ENCODE results near the gene TCERG1L.

GRCh38 chr10:131311402-131311660 is 190 bp downstream of the TCERG1L start:
- TF ChIP-seq ZBTB33 (CRISPR knock-in tag; IDR thresholded peaks at IDR 0.05) (no peak), CEBPB (tag; IDR thresholded peaks at IDR 0.05) (no peak), YY1 (IDR thresholded peaks at IDR 0.05; ENCODE audit: borderline replicate concordance in 1 of 3, control insufficient read depth in 1 of 3, extremely low read depth in 1 of 3, insufficient read depth in 3 of 3, insufficient read length in 1 of 3, insufficient replicate concordance in 2 of 3, low read depth in 1 of 3, low read length in 2 of 3) (no peak), SMC3 (conservative IDR thresholded peaks at IDR 0.05; ENCODE audit: insufficient read depth, low read depth, low read length) (no peak), DPF2 (IDR thresholded peaks at IDR 0.05) (no peak), EP300 (IDR thresholded peaks at IDR 0.05; ENCODE audit: low read length) (no peak), CTCF (IDR thresholded peaks at IDR 0.05 in 2 of 3, conservative IDR thresholded peaks at IDR 0.05 in 1 of 3; ENCODE audit: insufficient read depth in 2 of 3, low read depth in 1 of 3, low read length in 3 of 3) (no peak), PRDM10 (IDR thresholded peaks at IDR 0.05; ENCODE audit: partially characterized antibody) (no peak), RCOR1 (IDR thresholded peaks at IDR 0.05; ENCODE audit: borderline replicate concordance in 1 of 2, low read depth in 2 of 2, low read length in 2 of 2) (no peak), SAP30 (IDR thresholded peaks at IDR 0.05; ENCODE audit: borderline replicate concordance, insufficient read depth, low read depth, low read length, poor library complexity, severe bottlenecking) (no peak), CBX5 (IDR thresholded peaks at IDR 0.05; ENCODE audit: borderline replicate concordance, low read depth) (no peak), EZH2 (IDR thresholded peaks at IDR 0.05; ENCODE audit: borderline replicate concordance, low read depth, low read length) (no peak), ZNF436 (CRISPR knock-in tag; IDR thresholded peaks at IDR 0.05) (no peak), MYC (IDR thresholded peaks at IDR 0.05; ENCODE audit: low read depth, low read length) (no peak), MYC (CRISPR knock-in tag; IDR thresholded peaks at IDR 0.05; ENCODE audit: borderline replicate concordance, low read depth) (no peak)
